SH-SY5Y (cell line): ENCODE data around the gene PFKM.

ENCODE experiments used
- GATA2 ChIP-seq: IDR thresholded peaks from 2 replicates; pipeline ENCODE4 v1.6.1; 2011; ENCODE audit warnings: mild to moderate bottlenecking, low read depth, low read length
- GATA3 ChIP-seq: IDR thresholded peaks from 2 replicates; pipeline ENCODE4 v1.6.1; 2011; ENCODE audit warnings: low read depth, mild to moderate bottlenecking, low read length, moderate library complexity

GRCh38 chr12:48080285-48080684 lies 38.9 kb upstream of the PFKM start:
- no peak for TF ChIP-seq GATA2
- no peak for TF ChIP-seq GATA3
